GM23248 (cell line): ENCODE data around the gene UCN2.

Experiments used
- EZH2 ChIP-seq: fragments of 200-600 bp; sonication (generic); IDR thresholded peaks from 2 replicates; pipeline ENCODE4 v1.6.1; 2018; ENCODE audit warnings: antibody characterized with exemption, mild to moderate bottlenecking; ENCODE audit not compliant: insufficient read depth, poor library complexity, severe bottlenecking
- EZH2phosphoT487 ChIP-seq: fragments of 200-600 bp; sonication (generic); IDR thresholded peaks from 2 replicates; pipeline ENCODE4 v1.6.1; 2018; ENCODE audit warnings: antibody characterized with exemption, moderate library complexity, mild to moderate bottlenecking, low read depth; ENCODE audit not compliant: insufficient read depth

- TF ChIP-seq EZH2phosphoT487, result no peak
- no peak for TF ChIP-seq EZH2
Observed at GRCh38 chr3:48568476-48568875, 4.9 kb upstream of the UCN2 start.
